Measurements from ENCODE around the gene KCNQ5. TPM values are rescaled to one million over a fixed set of nuclear protein-coding genes. Genes with fewer than 3 reads are reported as not detected.

The KCNQ5 gene
- polyA plus RNA-seq, 3 donors = not detected

- H3K36me3 Mint-ChIP-seq = no peaks in the 10 kb centered on the region
- H3K9ac ChIP-seq (ENCODE audit: insufficient read depth, low read length, poor library complexity, severe bottlenecking) = peak overlapping the region; percentile 11
- no peak overlapping the region for H3K4me2 ChIP-seq (replicated peaks; ENCODE audit: extremely low read depth, low read length, poor library complexity, severe bottlenecking)
- no peaks in the 10 kb centered on the region for H3K27me3 ChIP-seq (ENCODE audit: control insufficient read depth in 2 of 2, insufficient read depth in 2 of 2, low read length in 2 of 2)
- no peak for TF ChIP-seq CTCF (IDR thresholded peaks at IDR 0.05)
- intact Hi-C loops (cut with micrococcal nuclease) = no loop called here
- peaks cover 11% of the 10 kb centered on the region for H3K4me1 Mint-ChIP-seq
- WGBS (ENCODE audit: insufficient coverage) = no CpG with 5 or more reads among the region's 3 CpGs
- no peak overlapping the region for H3K4me3 Mint-ChIP-seq
- no peaks in the 10 kb centered on the region for H3K27me3 Mint-ChIP-seq (ENCODE audit: low read depth in 3 of 3)
- no peak overlapping the region for H3K4me3 ChIP-seq (replicated peaks in 1 of 3; ENCODE audit: low read depth in 2 of 3, low read length in 3 of 3)
- H3K9me3 Mint-ChIP-seq = peaks cover 0 to 4% (median 1%) of the 10 kb centered on the region in 7 donors
- H2AFZ ChIP-seq (ENCODE audit: insufficient read depth, low read depth, low read length, poor library complexity, severe bottlenecking) = no peak overlapping the region
- H3K27ac Mint-ChIP-seq = no peak overlapping the region
- peaks cover 9 to 10% of the 10 kb centered on the region in 2 donors for H3K4me1 ChIP-seq (ENCODE audit: control insufficient read depth in 1 of 2, insufficient read depth in 2 of 2, low read length in 2 of 2)
- no peaks in the 10 kb centered on the region for H4K20me1 ChIP-seq (ENCODE audit: insufficient read depth, low read length)
- no peaks in the 10 kb centered on the region for H3K79me2 ChIP-seq (ENCODE audit: insufficient read depth, low read length)
- no peaks in the 10 kb centered on the region for H3K36me3 ChIP-seq (replicated peaks in 1 of 2; ENCODE audit: control insufficient read depth in 1 of 2, insufficient read depth in 2 of 2, low read length in 2 of 2)
- no peak for DNase-seq
- no peak overlapping the region for H3K27ac ChIP-seq (ENCODE audit: low read depth in 1 of 2, low read length in 2 of 2)
- H3K9me3 ChIP-seq (replicated peaks in 1 of 2; ENCODE audit: control insufficient read depth in 1 of 2, insufficient read depth in 1 of 2, low read length in 2 of 2) = no peaks in the 10 kb centered on the region
These were observed 198.3 kb downstream of the KCNQ5 start for GRCh38 chr6:72820153-72820552.

GRCh38 chr6:72820906-72821305 lies 199.0 kb downstream of the KCNQ5 start:
- H3K36me3 ChIP-seq (replicated peaks in 1 of 2; ENCODE audit: control insufficient read depth in 1 of 2, insufficient read depth in 2 of 2, low read length in 2 of 2) = no peaks in the 10 kb centered on the region
- 0% methylated on average over 1 of the region's 1 CpG for WGBS (ENCODE audit: insufficient coverage)

More at GRCh38 chr6:72820906-72821305, 199.0 kb downstream of the KCNQ5 start:
- Mint-ChIP-seq H3K36me3 (no peaks in the 10 kb centered on the region), H3K27me3 (ENCODE audit: low read depth in 3 of 3) (no peaks in the 10 kb centered on the region), H3K9me3 (peaks cover 0 to 4% (median 0%) of the 10 kb centered on the region in 7 donors), H3K4me1 (peaks cover 11% of the 10 kb centered on the region), H3K27ac (no peak overlapping the region), H3K4me3 (no peak overlapping the region)
- no peaks in the 10 kb centered on the region for H3K79me2 ChIP-seq (ENCODE audit: insufficient read depth, low read length)
- intact Hi-C loops (cut with micrococcal nuclease) = no loop called here
- no peaks in the 10 kb centered on the region for H4K20me1 ChIP-seq (ENCODE audit: insufficient read depth, low read length)
- no peak overlapping the region for H3K9ac ChIP-seq (ENCODE audit: insufficient read depth, low read length, poor library complexity, severe bottlenecking)
- no peak overlapping the region for H3K4me3 ChIP-seq (replicated peaks in 1 of 3; ENCODE audit: low read depth in 2 of 3, low read length in 3 of 3)
- H3K27me3 ChIP-seq (ENCODE audit: control insufficient read depth in 2 of 2, insufficient read depth in 2 of 2, low read length in 2 of 2) = no peaks in the 10 kb centered on the region
- no peaks in the 10 kb centered on the region for H3K9me3 ChIP-seq (replicated peaks in 1 of 2; ENCODE audit: control insufficient read depth in 1 of 2, insufficient read depth in 1 of 2, low read length in 2 of 2)
- TF ChIP-seq CTCF (IDR thresholded peaks at IDR 0.05) = no peak
- no peak for DNase-seq
- peaks cover 9% of the 10 kb centered on the region in 2 donors for H3K4me1 ChIP-seq (ENCODE audit: control insufficient read depth in 1 of 2, insufficient read depth in 2 of 2, low read length in 2 of 2)
- no peak overlapping the region for H3K4me2 ChIP-seq (replicated peaks; ENCODE audit: extremely low read depth, low read length, poor library complexity, severe bottlenecking)
- H3K27ac ChIP-seq (ENCODE audit: low read depth in 1 of 2, low read length in 2 of 2) = no peak overlapping the region
- H2AFZ ChIP-seq (ENCODE audit: insufficient read depth, low read depth, low read length, poor library complexity, severe bottlenecking) = no peak overlapping the region

All from CD14-positive monocyte (primary cell).